OCI-LY7 (cell line): ENCODE data around the gene PDSS2.

Source experiments
- CTCF ChIP-seq: fragments of 200-600 bp; sonication (generic); conservative IDR thresholded peaks from 2 replicates; pipeline ENCODE4 v1.5.1; 2014; ENCODE audit warnings: mild to moderate bottlenecking, antibody characterized with exemption, low read length, moderate library complexity, mixed read lengths
- EZH2phosphoT487 ChIP-seq: fragments of 200-600 bp; sonication (generic); IDR thresholded peaks from 2 replicates; pipeline ENCODE4 v1.6.1; 2018; ENCODE audit warnings: low read depth, borderline replicate concordance, mild to moderate bottlenecking, mixed run types, antibody characterized with exemption, low read length, moderate library complexity, mixed read lengths

GRCh38 chr6:107310362-107310761 is 149.0 kb downstream of the PDSS2 start:
- TF ChIP-seq CTCF (no peak), EZH2phosphoT487 (no peak)
